Measurements from ENCODE around the gene PAQR8. TPM values are rescaled to one million over a fixed set of nuclear protein-coding genes. Genes with fewer than 3 reads are reported as not detected.

Gene PAQR8
- total and polyA plus RNA-seq, 4 donors, result 36.0 to 60.1 (median 40.9) TPM

GRCh38 chr6:52369234-52369633 lies 7.3 kb downstream of the PAQR8 start:
- Histone ChIP-seq H3K4me3 (ENCODE audit: low read depth, low read length) (no peak overlapping the region), H3K27me3 (ENCODE audit: control insufficient read depth, insufficient read depth, low read length) (no peaks in the 10 kb centered on the region), H3K4me1 (ENCODE audit: control insufficient read depth, insufficient read depth, low read length) (peaks cover 6% of the 10 kb centered on the region), H3K9me3 (ENCODE audit: control insufficient read depth, insufficient read depth, low read length) (no peaks in the 10 kb centered on the region), H3K27ac (ENCODE audit: low read depth, low read length) (no peak overlapping the region), H3K36me3 (ENCODE audit: control insufficient read depth, insufficient read depth, low read length) (no peaks in the 10 kb centered on the region)
- no peak for DNase-seq (ENCODE audit: low read depth in 4 of 6, low spot score in 6 of 6)
- no CpG with 5 or more reads among the region's 2 CpGs for WGBS (ENCODE audit: insufficient coverage)

GRCh38 chr6:52371656-52372191 lies 9.8 kb downstream of the PAQR8 start:
- WGBS (ENCODE audit: insufficient coverage), result 17% methylated on average over 2 of the region's 2 CpGs
- no peak overlapping the region for H3K4me3 ChIP-seq (ENCODE audit: low read depth, low read length)
- no peaks in the 10 kb centered on the region for H3K9me3 ChIP-seq (ENCODE audit: control insufficient read depth, insufficient read depth, low read length)
- H3K27me3 ChIP-seq (ENCODE audit: control insufficient read depth, insufficient read depth, low read length), result no peaks in the 10 kb centered on the region
- DNase-seq (ENCODE audit: low read depth in 4 of 6, low spot score in 6 of 6), result peak in 2 of 6 donors; percentile 43
- H3K27ac ChIP-seq (ENCODE audit: low read depth, low read length), result no peak overlapping the region
- H3K4me1 ChIP-seq (ENCODE audit: control insufficient read depth, insufficient read depth, low read length), result peaks cover 5% of the 10 kb centered on the region
- no peaks in the 10 kb centered on the region for H3K36me3 ChIP-seq (ENCODE audit: control insufficient read depth, insufficient read depth, low read length)

GRCh38 chr6:52373151-52373690 lies 11.3 kb downstream of the PAQR8 start:
- Histone ChIP-seq H3K27ac (ENCODE audit: low read depth, low read length) (peak overlapping the region; percentile 72), H3K4me3 (ENCODE audit: low read depth, low read length) (no peak overlapping the region), H3K9me3 (ENCODE audit: control insufficient read depth, insufficient read depth, low read length) (no peaks in the 10 kb centered on the region), H3K36me3 (ENCODE audit: control insufficient read depth, insufficient read depth, low read length) (no peaks in the 10 kb centered on the region), H3K4me1 (ENCODE audit: control insufficient read depth, insufficient read depth, low read length) (peaks cover 3% of the 10 kb centered on the region), H3K27me3 (ENCODE audit: control insufficient read depth, insufficient read depth, low read length) (no peaks in the 10 kb centered on the region)
- WGBS (ENCODE audit: insufficient coverage), result 22% methylated on average over 4 of the region's 5 CpGs
- peak in 2 of 6 donors; percentile 71 to 74 for DNase-seq (ENCODE audit: low read depth in 4 of 6, low spot score in 6 of 6)

- H3K9me3 ChIP-seq (ENCODE audit: control insufficient read depth, insufficient read depth, low read length), result no peaks in the 10 kb centered on the region
- peaks cover 3% of the 10 kb centered on the region for H3K4me1 ChIP-seq (ENCODE audit: control insufficient read depth, insufficient read depth, low read length)
- no peak overlapping the region for H3K4me3 ChIP-seq (ENCODE audit: low read depth, low read length)
- H3K27ac ChIP-seq (ENCODE audit: low read depth, low read length), result no peak overlapping the region
- no peaks in the 10 kb centered on the region for H3K27me3 ChIP-seq (ENCODE audit: control insufficient read depth, insufficient read depth, low read length)
- no peaks in the 10 kb centered on the region for H3K36me3 ChIP-seq (ENCODE audit: control insufficient read depth, insufficient read depth, low read length)
- whole genome bisulfite sequencing (ENCODE audit: insufficient coverage), result 100% methylated on average over 1 of the region's 4 CpGs
- no peak for DNase-seq (ENCODE audit: low read depth in 4 of 6, low spot score in 6 of 6)
These were observed 12.3 kb downstream of the PAQR8 start for GRCh38 chr6:52374247-52374646.

- H3K27ac ChIP-seq (ENCODE audit: low read depth, low read length), result peak overlapping the region; percentile 44
- H3K4me3 ChIP-seq (ENCODE audit: low read depth, low read length), result no peak overlapping the region
- 83% methylated on average over 2 of the region's 2 CpGs for WGBS (ENCODE audit: insufficient coverage)
- H3K27me3 ChIP-seq (ENCODE audit: control insufficient read depth, insufficient read depth, low read length), result no peaks in the 10 kb centered on the region
- H3K4me1 ChIP-seq (ENCODE audit: control insufficient read depth, insufficient read depth, low read length), result peaks cover 3% of the 10 kb centered on the region
- H3K36me3 ChIP-seq (ENCODE audit: control insufficient read depth, insufficient read depth, low read length), result no peaks in the 10 kb centered on the region
- DNase-seq (ENCODE audit: low read depth in 4 of 6, low spot score in 6 of 6), result no peak
- H3K9me3 ChIP-seq (ENCODE audit: control insufficient read depth, insufficient read depth, low read length), result no peaks in the 10 kb centered on the region
These were observed 14.0 kb downstream of the PAQR8 start for GRCh38 chr6:52375780-52376556.

GRCh38 chr6:52376763-52377162 lies 14.8 kb downstream of the PAQR8 start:
- peak overlapping the region; percentile 44 for H3K27ac ChIP-seq (ENCODE audit: low read depth, low read length)
- no peaks in the 10 kb centered on the region for H3K9me3 ChIP-seq (ENCODE audit: control insufficient read depth, insufficient read depth, low read length)
- peaks cover 3% of the 10 kb centered on the region for H3K36me3 ChIP-seq (ENCODE audit: control insufficient read depth, insufficient read depth, low read length)
- peaks cover 3% of the 10 kb centered on the region for H3K4me1 ChIP-seq (ENCODE audit: control insufficient read depth, insufficient read depth, low read length)
- WGBS (ENCODE audit: insufficient coverage), result no CpG with 5 or more reads among the region's 3 CpGs
- DNase-seq (ENCODE audit: low read depth in 4 of 6, low spot score in 6 of 6), result no peak
- H3K4me3 ChIP-seq (ENCODE audit: low read depth, low read length), result no peak overlapping the region
- H3K27me3 ChIP-seq (ENCODE audit: control insufficient read depth, insufficient read depth, low read length), result no peaks in the 10 kb centered on the region

GRCh38 chr6:52377538-52378221 lies 15.7 kb downstream of the PAQR8 start:
- Histone ChIP-seq H3K27me3 (ENCODE audit: control insufficient read depth, insufficient read depth, low read length) (no peaks in the 10 kb centered on the region), H3K4me3 (ENCODE audit: low read depth, low read length) (no peak overlapping the region), H3K4me1 (ENCODE audit: control insufficient read depth, insufficient read depth, low read length) (peaks cover 3% of the 10 kb centered on the region), H3K36me3 (ENCODE audit: control insufficient read depth, insufficient read depth, low read length) (peaks cover 3% of the 10 kb centered on the region), H3K9me3 (ENCODE audit: control insufficient read depth, insufficient read depth, low read length) (no peaks in the 10 kb centered on the region), H3K27ac (ENCODE audit: low read depth, low read length) (peak overlapping the region; percentile 42)
- WGBS (ENCODE audit: insufficient coverage), result 90% methylated on average over 2 of the region's 3 CpGs
- DNase-seq (ENCODE audit: low read depth in 4 of 6, low spot score in 6 of 6), result no peak

GRCh38 chr6:52381249-52381648 lies 19.3 kb downstream of the PAQR8 start:
- peaks cover 3% of the 10 kb centered on the region for H3K36me3 ChIP-seq (ENCODE audit: control insufficient read depth, insufficient read depth, low read length)
- DNase-seq (ENCODE audit: low read depth in 4 of 6, low spot score in 6 of 6), result no peak
- H3K9me3 ChIP-seq (ENCODE audit: control insufficient read depth, insufficient read depth, low read length), result no peaks in the 10 kb centered on the region
- peaks cover under 1% of the 10 kb centered on the region for H3K4me1 ChIP-seq (ENCODE audit: control insufficient read depth, insufficient read depth, low read length)
- H3K27me3 ChIP-seq (ENCODE audit: control insufficient read depth, insufficient read depth, low read length), result no peaks in the 10 kb centered on the region
- no peak overlapping the region for H3K27ac ChIP-seq (ENCODE audit: low read depth, low read length)
- no CpG with 5 or more reads among the region's 4 CpGs for WGBS (ENCODE audit: insufficient coverage)
- no peak overlapping the region for H3K4me3 ChIP-seq (ENCODE audit: low read depth, low read length)

- no peak for DNase-seq (ENCODE audit: low read depth in 4 of 6, low spot score in 6 of 6)
- H3K4me3 ChIP-seq (ENCODE audit: low read depth, low read length), result no peak overlapping the region
- no peaks in the 10 kb centered on the region for H3K27me3 ChIP-seq (ENCODE audit: control insufficient read depth, insufficient read depth, low read length)
- peaks cover 3% of the 10 kb centered on the region for H3K36me3 ChIP-seq (ENCODE audit: control insufficient read depth, insufficient read depth, low read length)
- no peak overlapping the region for H3K27ac ChIP-seq (ENCODE audit: low read depth, low read length)
- peaks cover 3% of the 10 kb centered on the region for H3K4me1 ChIP-seq (ENCODE audit: control insufficient read depth, insufficient read depth, low read length)
- H3K9me3 ChIP-seq (ENCODE audit: control insufficient read depth, insufficient read depth, low read length), result peaks cover 5% of the 10 kb centered on the region
- WGBS (ENCODE audit: insufficient coverage), result 86% methylated on average over 2 of the region's 2 CpGs
These were observed 22.3 kb downstream of the PAQR8 start for GRCh38 chr6:52384145-52384766.
